Keratinocyte (primary cell): ENCODE measurements around the gene SPATA13.
"Not testable (repeated sequence)": the region's sequence is repeated elsewhere in the genome, so short reads cannot be mapped to it uniquely, and the experiment has no call there.

ENCODE experiments used
- EZH2 ChIP-seq: IDR thresholded peaks from one replicate; pipeline ENCODE4 v1.6.1; 2012; ENCODE audit warnings: inconsistent platforms, mild to moderate bottlenecking, low read length, moderate library complexity
- TF ChIP-seq, protein P1 (sequence below), 3 experiments: IDR thresholded peaks in 1 of 3; conservative IDR thresholded peaks in 1 of 3; optimal IDR thresholded peaks in 1 of 3; 2 replicates in 2 of 3; 3 replicates in 1 of 3; pipeline versions ENCODE3 to v1.5.1; 2011; ENCODE audit warnings: low read length in 3 of 3, mild to moderate bottlenecking in 3 of 3, moderate library complexity in 2 of 3, control low read depth in 1 of 3, inconsistent platforms in 1 of 3; ENCODE audit not compliant: insufficient read depth in 2 of 3; ENCODE audit errors: extremely low read depth in 1 of 3

- TF ChIP-seq, protein P1, sequence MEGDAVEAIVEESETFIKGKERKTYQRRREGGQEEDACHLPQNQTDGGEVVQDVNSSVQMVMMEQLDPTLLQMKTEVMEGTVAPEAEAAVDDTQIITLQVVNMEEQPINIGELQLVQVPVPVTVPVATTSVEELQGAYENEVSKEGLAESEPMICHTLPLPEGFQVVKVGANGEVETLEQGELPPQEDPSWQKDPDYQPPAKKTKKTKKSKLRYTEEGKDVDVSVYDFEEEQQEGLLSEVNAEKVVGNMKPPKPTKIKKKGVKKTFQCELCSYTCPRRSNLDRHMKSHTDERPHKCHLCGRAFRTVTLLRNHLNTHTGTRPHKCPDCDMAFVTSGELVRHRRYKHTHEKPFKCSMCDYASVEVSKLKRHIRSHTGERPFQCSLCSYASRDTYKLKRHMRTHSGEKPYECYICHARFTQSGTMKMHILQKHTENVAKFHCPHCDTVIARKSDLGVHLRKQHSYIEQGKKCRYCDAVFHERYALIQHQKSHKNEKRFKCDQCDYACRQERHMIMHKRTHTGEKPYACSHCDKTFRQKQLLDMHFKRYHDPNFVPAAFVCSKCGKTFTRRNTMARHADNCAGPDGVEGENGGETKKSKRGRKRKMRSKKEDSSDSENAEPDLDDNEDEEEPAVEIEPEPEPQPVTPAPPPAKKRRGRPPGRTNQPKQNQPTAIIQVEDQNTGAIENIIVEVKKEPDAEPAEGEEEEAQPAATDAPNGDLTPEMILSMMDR (optimal IDR thresholded peaks at IDR 0.05 in 1 of 3, IDR thresholded peaks at IDR 0.05 in 1 of 3, conservative IDR thresholded peaks at IDR 0.05 in 1 of 3; ENCODE audit: extremely low read depth in 1 of 3, insufficient read depth in 2 of 3, low read length in 3 of 3) = not testable (repeated sequence)
- not testable (repeated sequence) for TF ChIP-seq EZH2
These were observed 157.3 kb downstream of the SPATA13 start for GRCh38 chr13:24317835-24318234.
